GM19372 (cell line): ENCODE data around the gene CFAP57.

ENCODE experiments used
- ATAC-seq: cut with Tn5 transposase; IDR thresholded peaks from one replicate; pipeline ENCODE4 v1.9.1; 2021; ENCODE audit warnings: mild to moderate bottlenecking, low read depth, moderate library complexity; ENCODE audit not compliant: unreplicated experiment

CFAP57 gene

DNA sequence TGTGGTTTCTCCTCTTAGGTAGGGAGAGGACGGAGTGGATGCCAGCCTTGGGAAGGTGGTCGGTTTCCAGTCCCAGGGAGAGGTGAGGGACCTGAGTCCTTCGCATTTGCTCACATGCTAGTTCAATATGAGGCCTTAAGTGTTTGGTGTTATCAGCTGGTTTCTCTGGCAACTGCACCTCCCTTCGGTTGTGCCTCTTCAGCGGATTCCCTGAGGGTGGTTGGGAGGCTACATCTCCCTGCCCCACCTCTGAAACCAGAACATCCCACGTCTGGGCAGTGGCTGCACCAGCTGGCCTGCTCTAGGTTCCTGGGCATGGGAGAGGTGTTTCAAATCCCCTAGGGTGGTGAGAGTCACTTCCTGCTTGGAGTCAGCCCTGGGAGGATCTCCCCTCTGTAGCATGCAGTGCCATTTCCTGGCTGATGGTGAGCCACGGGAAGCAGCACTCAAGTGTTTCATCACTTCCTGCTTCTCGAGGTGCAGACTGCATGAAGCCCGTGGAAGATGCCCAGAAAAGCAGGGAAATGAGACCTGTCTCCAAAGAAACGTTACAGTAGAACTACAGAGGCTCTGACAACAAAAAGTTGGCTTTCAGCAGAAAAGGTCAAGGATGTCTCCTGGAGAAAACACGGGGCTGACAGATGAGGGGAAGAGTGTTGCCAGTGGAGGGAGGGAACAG is 102.1 kb downstream of the CFAP57 start:
- ATAC-seq, result no peak

GRCh38 chr1:43274804-43275180 is 102.7 kb downstream of the CFAP57 start:
- no peak for ATAC-seq

DNA sequence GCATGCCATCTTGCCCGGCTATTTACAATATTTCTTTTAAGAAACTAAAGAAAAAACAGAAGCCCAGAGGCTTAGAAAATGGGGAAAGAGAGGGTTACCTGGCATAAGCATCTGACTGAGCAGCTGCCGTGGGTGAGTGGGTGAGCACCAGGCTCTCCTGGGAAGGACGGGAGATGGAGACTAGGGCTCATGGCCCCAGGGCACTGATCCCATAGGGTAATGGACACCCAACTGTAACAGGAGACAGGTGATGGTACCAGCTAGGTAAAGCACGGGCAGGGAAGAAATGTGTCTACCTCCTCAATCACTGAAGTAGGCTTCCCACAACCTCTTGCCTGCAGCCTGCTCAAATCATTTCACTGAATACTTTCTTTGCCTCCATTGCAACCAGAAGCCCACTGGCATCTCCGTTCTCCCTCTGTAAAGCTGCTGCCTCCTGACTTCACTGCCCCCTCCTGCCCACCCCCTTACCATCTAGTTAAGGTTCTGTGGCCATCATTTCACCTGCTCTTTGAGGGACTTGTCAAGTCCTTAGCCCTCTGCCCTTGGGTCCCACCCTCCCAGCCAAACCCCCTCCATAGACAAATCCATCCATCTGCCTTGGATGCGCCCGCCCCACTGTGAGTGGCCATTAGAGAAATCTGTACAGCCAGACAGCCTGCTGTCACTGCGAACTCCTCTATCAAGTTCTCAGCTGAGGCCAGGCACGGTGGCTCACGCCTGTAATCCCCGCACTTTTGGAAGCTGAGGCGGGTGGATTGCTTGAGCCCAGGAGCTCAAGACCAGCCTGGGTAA is 103.9 kb downstream of the CFAP57 start:
- no peak for ATAC-seq

DNA sequence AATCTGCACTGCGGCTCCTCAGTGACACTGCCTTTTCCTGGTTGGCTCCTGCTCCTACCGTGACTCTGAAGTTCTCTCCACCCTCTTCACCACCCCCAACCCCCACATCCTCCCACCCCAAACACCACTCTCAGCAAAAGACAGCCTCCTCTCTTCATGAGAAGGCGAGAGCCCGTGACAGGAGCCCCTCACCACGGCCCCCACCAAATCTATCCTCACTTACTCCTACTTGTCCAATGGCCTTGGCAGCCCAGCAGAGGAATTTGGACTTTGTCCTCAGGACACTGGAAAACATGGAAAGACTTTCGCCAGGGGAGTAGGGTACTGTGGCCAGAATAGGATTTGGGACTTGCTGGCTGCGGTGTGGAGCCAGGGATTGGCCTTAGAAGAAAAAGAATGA is 104.5 kb downstream of the CFAP57 start:
- no peak for ATAC-seq

DNA sequence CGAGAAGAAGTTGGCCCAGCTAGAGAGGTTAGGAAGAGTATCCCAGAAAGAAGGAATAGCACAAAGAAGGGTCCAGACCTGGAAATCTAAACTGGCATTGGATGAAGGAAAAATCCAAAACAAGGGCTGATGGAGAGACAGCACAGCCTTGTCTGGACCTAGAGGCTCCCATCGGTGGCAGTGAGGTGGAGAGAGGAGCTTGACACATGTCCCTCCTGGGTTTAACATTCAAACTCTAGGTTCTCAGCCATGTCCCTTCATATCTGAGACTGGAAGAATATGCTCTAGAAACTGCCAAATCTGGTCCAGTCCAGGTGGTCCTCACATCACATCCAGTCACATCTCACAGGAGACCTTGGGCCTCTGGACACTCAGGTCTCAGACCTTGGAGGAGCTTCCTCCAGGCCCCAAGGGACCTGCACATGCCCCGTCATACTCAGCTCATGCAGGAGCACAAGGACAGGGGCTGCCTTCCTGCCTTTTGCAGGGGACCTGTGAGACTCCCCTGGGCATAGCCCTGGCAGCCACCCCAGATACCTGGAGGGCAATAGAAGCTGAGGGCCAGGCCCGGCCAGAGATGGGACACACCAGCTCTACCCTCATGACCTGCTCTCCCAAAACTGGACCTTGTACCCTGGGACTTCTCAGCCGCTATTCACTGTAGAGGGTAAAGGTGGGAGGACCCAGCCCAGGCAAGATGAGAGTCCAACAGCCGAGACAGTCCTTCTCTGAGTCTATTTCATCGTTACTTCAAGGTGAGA is 105.2 kb downstream of the CFAP57 start:
- ATAC-seq, result no peak

- ATAC-seq, result no peak
These were observed 107.0 kb downstream of the CFAP57 start for GRCh38 chr1:43279161-43279560.

DNA sequence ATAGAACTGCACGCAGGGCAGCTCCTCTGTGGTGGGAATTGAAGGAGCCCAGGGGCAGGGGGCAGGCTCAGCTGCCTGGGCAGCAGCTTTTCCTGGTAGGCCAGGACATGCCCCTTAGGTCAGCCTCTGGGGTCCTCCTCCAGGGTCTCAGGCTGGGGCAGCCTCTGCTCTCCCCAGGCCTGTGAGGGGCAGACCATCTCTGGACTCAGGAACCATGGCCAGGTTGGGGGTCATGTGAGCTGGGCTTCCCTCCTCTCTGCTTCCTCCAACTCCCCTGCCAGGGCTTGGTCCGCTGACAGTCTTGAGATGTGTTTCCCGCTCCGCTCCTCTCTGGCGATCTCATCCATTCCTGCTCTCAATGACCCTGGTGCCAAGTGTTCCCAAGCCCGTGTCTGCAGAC is 107.5 kb downstream of the CFAP57 start:
- ATAC-seq, result no peak

DNA sequence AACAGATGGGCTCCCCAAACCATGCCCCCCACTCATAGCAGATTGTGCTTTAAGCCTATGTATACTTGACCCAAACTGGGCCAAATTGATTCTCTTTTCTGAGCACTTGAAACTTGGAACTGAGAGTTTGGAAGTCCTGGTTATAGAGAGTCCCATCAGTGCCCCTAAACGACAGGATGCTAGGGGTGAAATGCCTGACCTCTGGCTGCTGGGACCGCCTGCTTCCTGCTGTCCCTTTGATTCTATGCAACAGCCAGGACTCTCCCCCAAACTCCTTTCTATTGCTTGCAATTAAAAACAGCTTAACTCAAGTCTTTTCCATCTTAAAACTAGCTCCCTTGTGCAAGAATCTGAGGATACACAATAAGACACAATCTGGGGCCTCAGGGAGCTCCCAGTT is 108.6 kb downstream of the CFAP57 start:
- ATAC-seq, result no peak

DNA sequence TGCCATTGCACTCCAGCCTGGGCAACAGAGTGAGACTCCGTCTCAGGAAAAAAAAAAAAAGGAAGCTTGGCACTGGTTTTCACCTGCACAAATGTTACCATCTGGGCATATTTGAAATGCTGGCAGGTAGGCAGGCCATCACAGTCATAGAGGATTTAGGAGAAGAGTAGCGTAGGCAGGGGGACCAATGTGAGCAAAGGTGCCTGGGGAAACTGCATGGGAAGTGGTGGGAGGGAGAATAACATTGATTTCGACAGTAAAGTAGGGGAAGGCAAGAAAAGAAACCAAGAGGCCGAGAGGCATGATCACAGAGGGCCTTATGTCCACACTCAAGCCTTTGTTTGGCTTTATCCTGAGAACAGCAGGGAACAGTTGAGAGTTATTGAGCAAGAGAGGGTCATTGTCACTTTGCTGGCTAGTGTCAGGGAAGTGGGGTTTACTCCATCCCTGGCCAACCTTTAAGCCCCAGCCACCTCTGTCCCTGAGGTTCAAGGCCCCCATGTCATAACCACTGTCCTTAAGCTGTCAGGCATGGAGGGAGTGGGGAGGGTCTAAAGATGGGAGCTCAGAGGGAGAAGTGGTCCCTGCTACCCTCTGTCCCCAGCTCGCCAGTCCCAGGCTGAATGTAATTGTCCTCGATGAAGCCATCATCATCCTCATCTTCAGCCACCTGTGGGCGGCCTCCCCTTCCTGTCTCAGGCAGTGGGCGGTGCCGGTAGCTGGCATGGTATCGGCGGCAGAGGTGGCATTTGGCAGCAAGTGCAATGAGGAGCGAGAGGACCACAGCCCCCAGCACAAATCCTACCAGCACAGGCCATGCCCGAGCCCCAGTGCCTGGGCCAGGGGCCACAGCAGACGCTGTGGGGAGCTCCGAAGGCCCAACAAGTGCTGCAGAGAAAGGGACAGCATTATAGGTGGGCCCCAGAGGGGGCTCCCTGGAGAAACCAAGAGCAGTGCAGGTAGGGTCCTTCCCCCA is 110.4 kb downstream of the CFAP57 start:
- no peak for ATAC-seq

GRCh38 chr1:43284065-43284464 is 111.9 kb downstream of the CFAP57 start:
- ATAC-seq, result no peak

DNA sequence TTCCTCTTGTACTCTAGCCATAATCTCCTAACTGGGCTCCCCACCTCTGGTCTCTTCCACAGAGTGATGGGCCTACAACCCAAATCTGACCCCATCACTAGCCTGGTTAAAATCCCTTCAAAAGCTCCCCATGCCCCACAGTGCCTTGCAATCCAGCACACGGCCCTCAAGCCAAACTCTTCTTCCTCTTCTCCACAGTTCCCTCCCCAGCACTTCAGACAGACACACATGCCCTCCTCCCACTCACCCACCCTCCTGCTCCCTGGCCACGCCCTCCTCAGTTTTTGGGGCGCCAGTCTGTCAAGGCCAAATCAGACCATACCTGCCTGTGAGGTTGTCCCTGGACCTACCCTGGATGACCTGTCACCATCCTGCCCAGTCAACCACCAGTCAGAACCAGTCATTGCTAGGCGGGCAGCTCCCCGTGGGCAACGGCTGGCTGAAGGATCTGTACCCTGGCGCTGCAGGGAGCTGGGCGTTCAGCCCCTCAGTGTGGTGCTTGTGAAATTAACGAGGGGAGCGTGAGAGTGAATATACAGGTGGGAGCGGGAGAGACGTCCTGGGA is 112.5 kb downstream of the CFAP57 start:
- no peak for ATAC-seq

GRCh38 chr1:43285269-43285990 is 113.3 kb downstream of the CFAP57 start, which contains the start of gene C1orf210:
Gene C1orf210, minus strand, starts transcription at chr1:43285581. Its CDS starts 2,311 bp downstream, at chr1:43283270.
- no peak for ATAC-seq

DNA sequence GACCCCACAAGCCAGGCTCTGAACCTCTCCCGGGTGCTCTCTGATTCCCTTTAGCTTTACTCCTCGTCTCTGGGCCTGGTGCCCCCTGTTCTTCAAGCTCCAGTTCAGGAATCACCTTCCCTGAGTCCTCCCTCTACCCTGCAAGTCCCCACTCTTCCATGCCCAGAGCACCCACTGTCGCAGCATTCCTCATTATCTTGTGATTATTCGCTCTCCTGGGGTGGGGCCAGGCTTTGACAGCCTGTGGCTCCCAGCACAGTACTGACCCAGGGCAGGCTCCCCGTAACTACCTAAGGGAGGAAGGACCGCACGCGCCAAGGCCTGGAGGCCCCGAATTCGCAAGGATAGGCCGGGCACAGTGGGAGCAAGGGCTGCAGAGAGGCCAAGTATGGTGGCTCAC is 114.0 kb downstream of the CFAP57 start:
- ATAC-seq, result no peak

DNA sequence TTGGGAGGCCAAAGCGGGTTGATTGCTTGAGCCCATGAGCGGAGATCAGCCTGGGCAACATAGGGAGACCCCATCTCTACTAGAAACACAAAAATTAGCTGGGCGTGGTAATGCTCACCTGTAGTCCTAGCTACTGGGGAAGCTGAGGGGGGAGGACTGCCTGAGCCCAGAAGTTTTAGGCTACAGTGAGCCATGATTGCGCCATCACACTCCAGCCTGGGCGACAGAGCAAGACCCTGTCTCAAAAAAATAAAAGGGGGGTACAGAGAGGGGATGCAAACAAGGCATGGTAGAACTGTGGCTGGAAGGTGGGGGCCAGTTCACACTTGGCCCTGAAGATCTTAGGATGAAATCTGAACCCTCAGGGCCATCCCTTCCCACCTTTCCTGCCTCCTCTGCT is 114.4 kb downstream of the CFAP57 start:
- no peak for ATAC-seq

- ATAC-seq, result no peak
These were observed 116.1 kb downstream of the CFAP57 start for GRCh38 chr1:43288058-43288784.

- no peak for ATAC-seq
These were observed 116.9 kb downstream of the CFAP57 start for GRCh38 chr1:43288785-43289706.

GRCh38 chr1:43292216-43292615 is 120.1 kb downstream of the CFAP57 start:
- ATAC-seq, result no peak
